H54 (cell line): Measurements from ENCODE around the gene MORN5.

ENCODE experiments used
- DNase-seq: peaks from one replicate; pipeline ENCODE4 v3.0.0; 2011; ENCODE audit warnings: low spot score, mixed read lengths; ENCODE audit not compliant: insufficient read length
- FAIRE-seq: peaks from 3 replicates; lab custom pipeline; 2011; peaks lifted over from hg19 to GRCh38; lab: Jason Lieb, UNC
- POLR2A ChIP-seq: IDR thresholded peaks from 2 replicates; pipeline ENCODE4 v1.6.1; 2011; ENCODE audit warnings: low read depth, mild to moderate bottlenecking, low read length

The MORN5 gene

GRCh38 chr9:122128969-122129343 lies 30.8 kb upstream of the MORN5 start:
- DNase-seq (no peak), FAIRE-seq (no peak)
- TF ChIP-seq POLR2A: no peak

GRCh38 chr9:122129969-122130368 lies 29.7 kb upstream of the MORN5 start:
- no peak for TF ChIP-seq POLR2A
- DNase-seq: no peak
- FAIRE-seq: no peak

- no peak for TF ChIP-seq POLR2A
- FAIRE-seq: no peak
- no peak for DNase-seq
These were observed 28.9 kb upstream of the MORN5 start for GRCh38 chr9:122130837-122131236.

- TF ChIP-seq POLR2A: no peak
- FAIRE-seq: no peak
These were observed 28.2 kb upstream of the MORN5 start for GRCh38 chr9:122131401-122132001.

GRCh38 chr9:122132539-122132938 lies 27.2 kb upstream of the MORN5 start:
- DNase-seq (no peak), FAIRE-seq (no peak)
- TF ChIP-seq POLR2A: no peak

More at GRCh38 chr9:122131401-122132001, 28.2 kb upstream of the MORN5 start:
- no peak for DNase-seq

- no peak for TF ChIP-seq POLR2A
- no peak for FAIRE-seq
These were observed 26.3 kb upstream of the MORN5 start for GRCh38 chr9:122133263-122133983.

GRCh38 chr9:122133984-122134535 lies 25.6 kb upstream of the MORN5 start:
- FAIRE-seq (no peak), DNase-seq (no peak)

More at GRCh38 chr9:122133263-122133983, 26.3 kb upstream of the MORN5 start:
- no peak for DNase-seq

GRCh38 chr9:122134822-122135528 lies 24.7 kb upstream of the MORN5 start:
- no peak for TF ChIP-seq POLR2A
- FAIRE-seq: no peak
- DNase-seq: no peak

More at GRCh38 chr9:122133984-122134535, 25.6 kb upstream of the MORN5 start:
- no peak for TF ChIP-seq POLR2A

- DNase-seq: no peak
- TF ChIP-seq POLR2A: no peak
- FAIRE-seq: no peak
These were observed 24.2 kb upstream of the MORN5 start for GRCh38 chr9:122135529-122135859.

- TF ChIP-seq POLR2A: no peak
- no peak for DNase-seq
- no peak for FAIRE-seq
These were observed 21.0 kb upstream of the MORN5 start for GRCh38 chr9:122138560-122139268.

GRCh38 chr9:122140368-122141193 lies 19.1 kb upstream of the MORN5 start:
- TF ChIP-seq POLR2A: no peak
- no peak for FAIRE-seq

GRCh38 chr9:122141671-122142070 lies 18.0 kb upstream of the MORN5 start:
- DNase-seq (no peak), FAIRE-seq (no peak)
- no peak for TF ChIP-seq POLR2A

More at GRCh38 chr9:122140368-122141193, 19.1 kb upstream of the MORN5 start:
- no peak for DNase-seq

GRCh38 chr9:122143296-122143695 lies 16.4 kb upstream of the MORN5 start:
- TF ChIP-seq POLR2A: no peak
- DNase-seq (no peak), FAIRE-seq (no peak)
